GM20431 (cell line): ENCODE data around the gene ATP9B.

Source experiments
- in situ Hi-C: fragments of 300-500 bp; cut with MseI, MboI; formaldehyde crosslinking; loops from one replicate; pipeline ENCODE4 v1.15.0; 2020; ENCODE audit warnings: low sequenced_read_pairs; ENCODE audit not compliant: unreplicated experiment

Gene ATP9B

GRCh38 chr18:79344208-79344581, 275.0 kb downstream of the ATP9B start:
- in situ Hi-C loops: no loop called here

GRCh38 chr18:79345366-79345765, 276.2 kb downstream of the ATP9B start:
- in situ Hi-C loops: no loop called here

DNA sequence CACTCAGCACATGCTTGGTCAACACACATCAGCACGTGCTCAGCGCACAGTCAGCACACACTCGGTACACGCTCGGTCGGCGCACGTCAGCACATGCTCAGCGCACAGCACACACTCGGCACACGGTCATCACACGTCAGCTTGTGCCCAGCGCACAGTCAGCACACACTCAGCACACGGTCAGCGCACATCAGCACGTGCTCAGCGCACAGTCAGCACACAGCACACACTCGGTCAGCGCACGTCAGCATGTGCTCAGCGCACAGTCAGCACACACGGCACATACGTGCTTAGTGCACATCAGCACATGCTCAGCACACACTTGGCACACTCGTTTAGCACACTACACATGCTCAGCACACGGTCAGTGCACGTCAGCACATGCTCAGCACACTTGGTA, 276.8 kb downstream of the ATP9B start:
- in situ Hi-C loops: no loop called here

DNA sequence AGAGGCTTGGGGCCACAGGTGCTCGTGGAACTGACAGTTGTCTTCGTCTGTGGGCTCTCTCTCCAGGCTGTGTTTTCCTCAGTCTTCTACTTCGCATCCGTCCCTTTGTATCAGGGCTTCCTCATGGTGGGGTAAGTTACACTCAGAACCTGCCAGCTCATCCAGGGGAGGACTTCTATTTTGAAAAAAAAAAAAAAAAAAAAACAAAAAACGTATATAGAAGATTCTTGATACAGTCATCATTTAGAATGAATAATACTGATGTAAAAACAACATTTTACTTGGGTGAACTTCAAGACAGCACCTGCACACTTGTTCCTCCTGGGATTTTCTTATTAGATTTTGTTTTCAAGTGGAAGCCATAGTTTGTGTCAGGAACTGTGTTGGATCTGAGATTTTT, 278.9 kb downstream of the ATP9B start:
- in situ Hi-C loops: no loop called here

DNA sequence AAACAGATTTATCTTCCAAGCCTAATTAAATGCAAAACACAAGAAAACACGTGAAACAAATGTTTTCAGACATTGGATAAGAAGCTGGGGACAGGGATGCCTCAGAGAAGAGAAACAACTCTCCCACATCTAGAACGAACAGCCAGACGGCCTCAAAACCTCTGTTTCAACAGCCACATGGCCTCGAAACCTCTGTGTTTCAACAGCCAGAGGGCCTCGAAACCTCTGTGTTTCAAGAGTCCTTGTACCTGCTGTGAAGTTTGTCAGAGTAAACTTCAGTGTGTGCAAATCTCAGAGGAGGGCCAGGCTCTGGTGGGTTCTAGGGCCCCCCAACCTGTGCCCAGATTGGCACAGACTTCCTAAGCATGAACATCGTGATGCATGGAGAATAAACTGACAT, 283.2 kb downstream of the ATP9B start:
- in situ Hi-C loops: no loop called here

- in situ Hi-C loops: no loop called here
Observed at GRCh38 chr18:79353267-79353666, 284.1 kb downstream of the ATP9B start.

DNA sequence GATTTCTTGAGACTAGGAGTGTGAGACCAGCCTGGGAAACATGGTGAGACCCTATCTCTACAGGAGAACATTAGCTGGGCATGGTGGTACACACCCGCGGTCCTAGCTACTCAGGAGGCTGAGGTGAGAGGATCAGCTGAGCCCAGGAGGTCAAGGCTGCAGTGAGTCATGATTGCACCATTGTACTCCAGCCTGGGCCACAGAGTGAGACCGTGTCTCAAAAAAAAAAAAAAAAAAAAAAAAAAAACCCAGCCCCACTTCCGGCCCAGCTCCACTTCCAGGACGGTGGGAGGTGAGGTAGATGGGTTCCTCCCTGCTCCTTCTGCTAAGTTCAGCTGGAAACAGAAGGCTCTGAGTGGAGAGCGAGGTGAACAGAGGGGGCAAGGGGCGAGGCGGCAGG, 285.2 kb downstream of the ATP9B start:
- in situ Hi-C loops: no loop called here

- in situ Hi-C loops: no loop called here
Observed at GRCh38 chr18:79355433-79356335, 286.5 kb downstream of the ATP9B start.

GRCh38 chr18:79356435-79356834, 287.2 kb downstream of the ATP9B start:
- in situ Hi-C loops: no loop called here

DNA sequence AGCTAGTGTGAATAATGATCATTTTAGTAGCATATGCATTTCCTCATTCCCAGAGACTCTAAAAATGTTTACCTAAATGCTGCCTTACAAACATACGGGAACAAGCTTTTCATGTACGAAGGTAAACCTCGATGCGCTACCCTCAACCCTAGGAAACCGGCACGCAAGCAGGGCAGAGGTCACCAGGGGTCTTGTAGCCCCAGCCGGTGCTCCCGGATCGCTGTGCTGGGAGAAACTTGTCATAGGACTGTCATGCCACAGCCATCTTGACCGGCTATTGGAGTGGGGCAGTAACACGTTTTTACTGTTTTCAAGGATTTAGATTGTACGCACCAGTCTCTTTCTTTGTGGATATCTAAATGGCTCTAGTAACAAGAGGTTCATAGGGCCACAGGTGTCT, 291.7 kb downstream of the ATP9B start:
- in situ Hi-C loops: no loop called here

- in situ Hi-C loops: no loop called here
Observed at GRCh38 chr18:79361766-79362522, 292.8 kb downstream of the ATP9B start.

GRCh38 chr18:79365701-79366100, 296.5 kb downstream of the ATP9B start:
- in situ Hi-C loops: no loop called here

DNA sequence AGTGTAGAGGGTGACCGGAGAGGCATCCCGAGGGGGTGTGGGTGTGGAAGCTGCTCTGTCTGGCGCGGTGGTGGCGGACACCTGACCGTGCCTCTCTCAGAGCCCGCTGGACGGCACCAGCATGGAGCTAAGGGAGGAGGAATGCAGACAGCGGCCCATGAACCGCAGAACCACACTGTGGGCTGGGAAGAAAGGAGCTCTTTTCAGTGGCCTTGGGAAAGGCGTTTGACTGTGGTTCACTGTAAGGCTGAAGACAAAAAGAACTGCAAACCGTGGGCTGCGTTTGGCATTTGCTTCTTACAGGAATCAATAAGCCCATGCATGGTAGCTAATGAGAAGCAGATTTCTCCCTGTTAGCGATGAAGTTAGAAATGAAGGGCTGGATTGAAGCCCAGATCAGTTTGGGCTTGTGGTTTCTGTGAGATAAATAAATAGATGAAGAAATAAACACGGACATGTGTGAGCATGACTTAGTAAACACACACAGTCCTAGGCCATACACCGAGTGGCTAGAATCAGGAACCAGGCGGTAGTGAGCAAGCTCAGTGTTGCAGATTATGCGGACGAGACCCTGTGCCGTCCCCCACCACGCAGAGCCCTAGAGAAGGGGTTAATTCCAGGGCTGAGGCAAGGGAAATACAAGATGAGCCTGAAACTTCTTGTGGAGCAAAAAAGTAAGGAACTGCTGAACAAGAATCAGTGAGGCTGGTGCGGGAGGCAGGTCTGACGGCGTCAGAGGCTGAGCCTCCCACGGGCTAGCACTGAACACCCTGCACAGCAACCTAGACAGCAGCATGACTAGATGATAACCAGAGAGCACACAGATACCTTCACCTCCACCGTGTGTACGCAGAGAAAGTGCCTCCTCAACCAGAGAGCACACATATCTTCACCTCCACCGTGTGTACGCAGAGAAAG, 297.2 kb downstream of the ATP9B start:
- in situ Hi-C loops: no loop called here

DNA sequence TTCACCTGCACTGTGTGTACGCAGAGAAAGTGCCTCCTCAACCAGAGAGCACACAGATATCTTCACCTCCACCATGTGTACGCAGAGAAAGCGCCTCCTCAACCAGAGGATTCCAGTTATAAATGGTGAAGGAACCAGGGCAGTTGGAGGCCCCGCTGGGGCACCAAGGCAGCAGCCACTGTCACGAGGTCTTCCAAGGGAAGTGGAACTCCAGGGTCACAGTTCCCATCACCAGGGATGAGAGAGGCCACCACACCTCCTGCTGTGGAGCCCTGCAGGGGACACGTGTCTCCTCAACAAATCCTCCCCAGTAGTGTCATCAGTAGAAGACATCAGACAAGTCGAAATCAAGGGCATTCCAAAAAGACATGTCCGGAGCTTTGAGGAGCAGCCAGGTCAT, 298.3 kb downstream of the ATP9B start:
- in situ Hi-C loops: no loop called here

DNA sequence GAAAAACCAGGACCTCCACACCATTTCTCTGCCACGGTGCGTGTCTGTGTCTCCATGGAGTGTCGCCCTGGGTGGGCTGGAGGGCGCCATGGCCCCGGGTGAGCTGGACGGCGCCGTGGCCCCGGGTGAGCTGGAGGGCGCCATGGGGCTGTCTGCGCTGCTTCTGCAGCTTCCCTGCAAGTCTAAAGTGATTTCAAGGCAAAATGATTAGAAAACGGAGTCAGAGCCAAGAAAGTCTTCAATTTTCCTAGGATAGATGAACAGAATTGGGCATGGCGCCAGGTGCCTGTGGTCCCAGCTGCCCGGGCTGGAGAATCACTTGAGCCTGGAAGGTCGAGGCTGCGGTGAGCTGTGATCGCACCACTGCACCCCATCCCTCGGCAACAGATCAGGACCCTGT, 298.8 kb downstream of the ATP9B start:
- in situ Hi-C loops: no loop called here

DNA sequence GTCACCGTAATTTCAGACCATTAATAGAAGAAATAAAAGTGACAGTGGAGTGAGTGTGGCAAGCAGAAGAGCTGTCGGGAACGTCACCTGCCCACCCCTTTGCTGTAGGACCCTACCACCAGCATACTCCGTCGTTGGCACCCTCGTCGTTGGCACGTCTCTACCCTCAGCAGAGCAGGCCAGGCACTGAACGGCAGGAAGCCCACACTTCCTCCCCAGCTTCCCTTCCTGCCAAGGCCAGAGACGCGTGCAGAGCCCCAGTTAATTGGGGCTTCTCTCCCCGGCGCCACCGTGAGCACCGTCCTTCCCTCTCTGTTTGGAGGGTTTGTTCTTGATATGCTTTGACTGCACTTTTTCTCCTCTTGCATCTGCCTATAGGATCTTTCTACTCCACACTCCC, 299.5 kb downstream of the ATP9B start:
- in situ Hi-C loops: no loop called here

DNA sequence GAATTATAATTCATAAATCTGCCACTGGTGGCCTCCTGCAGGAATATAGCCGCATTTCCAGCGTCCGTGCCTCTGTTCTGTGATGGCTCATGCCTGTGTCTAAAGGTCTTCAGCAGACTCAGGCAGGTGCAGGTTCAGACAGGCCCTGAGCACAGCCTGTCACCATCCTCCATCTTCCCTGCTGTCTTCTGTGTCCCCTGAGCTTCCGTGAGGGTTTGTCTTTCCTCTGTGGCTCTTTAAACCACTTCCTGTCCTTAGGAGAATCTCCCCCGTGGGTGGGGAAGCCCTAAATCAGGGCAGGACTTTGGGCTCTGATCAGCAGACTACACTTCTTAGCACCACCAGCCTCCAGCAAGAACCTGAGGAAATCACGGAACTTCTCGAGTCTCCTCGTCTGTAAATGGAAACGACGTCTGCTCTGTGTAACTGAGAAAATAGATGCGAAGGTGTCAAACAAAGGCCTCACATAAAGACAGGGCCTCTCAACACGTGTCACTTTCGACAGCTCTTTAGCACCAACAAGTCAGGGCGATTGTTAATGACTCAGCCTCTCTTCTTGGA, 302.4 kb downstream of the ATP9B start:
- in situ Hi-C loops: loop anchor here (10.0 kb wide), 1 partner anchor 273 kb away; no protein-coding TSS in a partner anchor

DNA sequence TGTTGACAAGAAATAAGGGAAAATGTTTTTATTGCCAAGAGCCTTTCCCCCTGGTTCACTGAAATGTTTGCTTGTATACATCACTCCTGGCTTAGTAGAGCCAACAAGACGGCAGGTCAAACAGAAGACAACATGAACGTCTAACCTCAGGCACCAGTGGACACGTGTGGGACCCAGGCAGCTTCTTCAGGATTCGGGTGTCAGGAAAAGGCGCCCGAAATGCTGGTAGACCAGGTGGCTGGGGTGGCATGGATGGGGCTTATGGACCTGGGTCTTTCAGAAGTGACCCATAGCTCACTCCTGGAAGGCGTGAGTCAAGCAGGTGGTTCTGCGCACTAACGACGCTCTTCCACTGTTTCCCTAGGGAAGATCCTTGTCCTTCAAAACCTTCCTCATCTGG, 303.3 kb downstream of the ATP9B start:
- in situ Hi-C loops: loop anchor here (10.0 kb wide), 1 partner anchor 272 kb away; no protein-coding TSS in a partner anchor

DNA sequence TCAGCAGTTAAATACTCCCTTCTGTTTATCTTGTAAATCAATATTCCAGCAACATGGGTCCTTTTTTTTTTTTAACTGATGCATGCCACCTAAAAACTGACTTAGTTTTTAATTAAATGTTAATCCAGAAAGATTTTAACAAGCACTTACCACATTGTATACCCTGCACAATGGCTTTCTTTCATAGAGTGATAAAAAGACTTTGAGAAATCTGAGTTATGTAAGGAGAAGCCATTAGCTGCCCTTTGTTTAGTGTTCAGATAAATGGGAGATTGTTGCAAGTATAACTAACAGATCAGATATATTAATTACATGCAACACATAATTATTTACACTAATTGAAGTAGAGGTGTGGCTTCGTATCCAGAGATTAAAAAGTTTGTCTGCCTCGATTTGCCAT, 303.8 kb downstream of the ATP9B start:
- in situ Hi-C loops: loop anchor here (10.0 kb wide), 1 partner anchor 272 kb away; no protein-coding TSS in a partner anchor

- in situ Hi-C loops: loop anchor here (10.0 kb wide), 1 partner anchor 271 kb away; no protein-coding TSS in a partner anchor
Observed at GRCh38 chr18:79373736-79374135, 304.5 kb downstream of the ATP9B start.
